PC-3 (cell line): ENCODE measurements around the gene PIGH. TPM values are rescaled to one million over a fixed set of nuclear protein-coding genes. Genes with fewer than 3 reads are reported as not detected.

Experiments
- ATAC-seq: fragments of 200-7000 bp; cut with Tn5 transposase; 2 replicates; pipeline ENCODE4 v1.9.1; 2020; ENCODE audit warnings: mild to moderate bottlenecking, moderate library complexity
- BruUV-seq: library from RNA; stranded (reverse); fragments of 400-500 nt; replicated peaks from 2 replicates; lab custom pipeline; 2021; lab: Mats Ljungman, UMichigan
- CTCF ChIA-PET: fragments of 300-600 bp; sonication (Branson Sonifier 250); formaldehyde crosslinking; loops from one replicate; lab custom pipeline; 2022; ENCODE audit warnings: antibody characterized with exemption; lab: Charles Lee
- POLR2A ChIA-PET: fragments of 300-600 bp; sonication (Branson Sonifier 250); formaldehyde crosslinking; loops from one replicate; lab custom pipeline; 2022; ENCODE audit warnings: antibody characterized with exemption; ENCODE audit not compliant: unreplicated experiment; lab: Charles Lee
- DNase-seq: peaks from one replicate; pipeline ENCODE4 v3.0.0-alpha.2; 2015
- H2AFZ ChIP-seq: fragments of 300-600 bp; sonication (generic); 2 replicates; pipeline ENCODE4 v1.6.0; 2016; ENCODE audit warnings: antibody characterized with exemption, low read length
- H3F3A ChIP-seq: fragments of 300-600 bp; sonication (generic); one replicate; pipeline ENCODE4 v1.6.0; 2017; ENCODE audit warnings: antibody characterized with exemption, low read length, control low read depth, mild to moderate bottlenecking; ENCODE audit not compliant: unreplicated experiment
- H3K27ac ChIP-seq: fragments of 300-600 bp; sonication (generic); 2 replicates; pipeline ENCODE4 v1.5.1; 2016; ENCODE audit warnings: mild to moderate bottlenecking, low read length
- H3K27me3 ChIP-seq: fragments of 300-600 bp; sonication (generic); 2 replicates; pipeline ENCODE4 v1.6.1; 2016; ENCODE audit warnings: low read length, mixed read lengths
- H3K36me3 ChIP-seq: fragments of 300-600 bp; sonication (generic); 2 replicates; pipeline ENCODE4 v1.6.1; 2016; ENCODE audit warnings: low read depth, mixed run types, low read length, mixed read lengths
- H3K4me1 ChIP-seq: fragments of 300-600 bp; sonication (generic); 2 replicates; pipeline ENCODE4 v1.5.1; 2016; ENCODE audit warnings: low read length; ENCODE audit not compliant: insufficient read depth
- H3K4me2 ChIP-seq: fragments of 300-600 bp; sonication (generic); 2 replicates; pipeline ENCODE4 v1.6.0; 2016; ENCODE audit warnings: low read length
- H3K4me3 ChIP-seq: fragments of 300-600 bp; sonication (generic); 2 replicates; pipeline ENCODE4 v1.5.1; 2016; ENCODE audit warnings: mild to moderate bottlenecking, low read length, mixed read lengths
- H3K79me2 ChIP-seq: fragments of 300-600 bp; sonication (generic); 2 replicates; pipeline ENCODE4 v1.6.1; 2017; ENCODE audit warnings: low read length, mixed read lengths
- H3K9ac ChIP-seq: fragments of 300-600 bp; sonication (generic); 2 replicates; pipeline ENCODE4 v1.6.0; 2016; ENCODE audit warnings: mild to moderate bottlenecking, low read length
- H3K9me2 ChIP-seq: fragments of 300-600 bp; sonication (generic); replicated peaks from 2 replicates; pipeline ENCODE4 v1.6.1; 2016; ENCODE audit warnings: mixed run types, low read length, mixed read lengths
- H3K9me3 ChIP-seq: fragments of 300-600 bp; sonication (generic); 2 replicates; pipeline ENCODE4 v1.6.1; 2016; ENCODE audit warnings: low read length, mixed read lengths
- H4K20me1 ChIP-seq: fragments of 300-600 bp; sonication (generic); 2 replicates; pipeline ENCODE4 v1.6.1; 2016; ENCODE audit warnings: low read length, mixed read lengths
- CTCF ChIP-seq: fragments of 300-600 bp; sonication (generic); conservative IDR thresholded peaks from 2 replicates; pipeline ENCODE4 v1.5.1; 2017; ENCODE audit warnings: antibody characterized with exemption, low read depth, mild to moderate bottlenecking, low read length
- EZH2 ChIP-seq: fragments of 300-600 bp; sonication (generic); IDR thresholded peaks from one replicate; pipeline ENCODE4 v1.6.1; 2017; ENCODE audit warnings: antibody characterized with exemption, mild to moderate bottlenecking, low read length; ENCODE audit not compliant: unreplicated experiment
- EZH2phosphoT487 ChIP-seq: fragments of 300-600 bp; sonication (generic); IDR thresholded peaks from 2 replicates; pipeline ENCODE4 v1.6.1; 2018; ENCODE audit warnings: mild to moderate bottlenecking, antibody characterized with exemption, low read length, borderline replicate concordance
- intact Hi-C: fragments of 100-400 bp; cut with micrococcal nuclease; formaldehyde crosslinking; loops from 2 replicates; pipeline ENCODE4 v1.9.0; 2023
- total RNA-seq: library from RNA; depleted of rRNA; stranded (reverse); fragments of >200 nt; gene quantifications from 2 replicates; pipeline ENCODE4 v1.2.3, GENCODE V29; 2014

PIGH gene
- total RNA-seq, 1 experiment from 2014 or later: 66.4 TPM

GRCh38 chr14:67570453-67570852 is 29.6 kb downstream of the PIGH start:
- ChIA-PET CTCF (interaction anchor here (0.6 to 4.1 kb wide), 7 partner anchors 41 to 143 kb away, joined by 3 to 126 read pairs (median 8); partner anchors contain the start of gene RDH11), POLR2A (no interaction called here)
- TF ChIP-seq EZH2: no peak
- TF ChIP-seq CTCF: no peak
- TF ChIP-seq EZH2phosphoT487: no peak
- ATAC-seq (no peak), DNase-seq (no peak)
- H3K4me2 ChIP-seq: no peak overlapping the region
- H3K27ac ChIP-seq: no peak overlapping the region
- H3K27me3 ChIP-seq: no peaks in the 10 kb centered on the region
- no peaks in the 10 kb centered on the region for H3F3A ChIP-seq
- no peaks in the 10 kb centered on the region for H4K20me1 ChIP-seq
- H3K9me2 ChIP-seq: no peaks in the 10 kb centered on the region
- H3K79me2 ChIP-seq: no peaks in the 10 kb centered on the region
- intact Hi-C loops: no loop called here
- no peak overlapping the region for H3K9ac ChIP-seq
- H3K4me3 ChIP-seq: no peak overlapping the region
- H3K9me3 ChIP-seq: no peaks in the 10 kb centered on the region
- BruUV-seq: no TSS peak
- peaks cover 9% of the 10 kb centered on the region for H3K4me1 ChIP-seq
- no peaks in the 10 kb centered on the region for H3K36me3 ChIP-seq
- no peak overlapping the region for H2AFZ ChIP-seq

- H3K4me3 ChIP-seq: no peak overlapping the region
- DNase-seq (no peak), ATAC-seq (no peak)
- no peaks in the 10 kb centered on the region for H3F3A ChIP-seq
- no peaks in the 10 kb centered on the region for H3K79me2 ChIP-seq
- ChIA-PET CTCF (interaction anchor here (3.3 to 4.1 kb wide), 2 partner anchors 42 to 142 kb away, joined by 55 to 126 read pairs; no protein-coding TSS in a partner anchor), POLR2A (no interaction called here)
- no peak overlapping the region for H3K9ac ChIP-seq
- H3K9me2 ChIP-seq: no peaks in the 10 kb centered on the region
- no peaks in the 10 kb centered on the region for H4K20me1 ChIP-seq
- H3K9me3 ChIP-seq: no peaks in the 10 kb centered on the region
- no TSS peak for BruUV-seq
- intact Hi-C loops: no loop called here
- H3K27ac ChIP-seq: no peak overlapping the region
- peaks cover 9% of the 10 kb centered on the region for H3K4me1 ChIP-seq
- H2AFZ ChIP-seq: no peak overlapping the region
- H3K4me2 ChIP-seq: no peak overlapping the region
- H3K27me3 ChIP-seq: no peaks in the 10 kb centered on the region
- no peak for TF ChIP-seq CTCF
- no peak for TF ChIP-seq EZH2phosphoT487
- TF ChIP-seq EZH2: no peak
- no peaks in the 10 kb centered on the region for H3K36me3 ChIP-seq
Observed at GRCh38 chr14:67569651-67570290, 30.3 kb downstream of the PIGH start.

DNA sequence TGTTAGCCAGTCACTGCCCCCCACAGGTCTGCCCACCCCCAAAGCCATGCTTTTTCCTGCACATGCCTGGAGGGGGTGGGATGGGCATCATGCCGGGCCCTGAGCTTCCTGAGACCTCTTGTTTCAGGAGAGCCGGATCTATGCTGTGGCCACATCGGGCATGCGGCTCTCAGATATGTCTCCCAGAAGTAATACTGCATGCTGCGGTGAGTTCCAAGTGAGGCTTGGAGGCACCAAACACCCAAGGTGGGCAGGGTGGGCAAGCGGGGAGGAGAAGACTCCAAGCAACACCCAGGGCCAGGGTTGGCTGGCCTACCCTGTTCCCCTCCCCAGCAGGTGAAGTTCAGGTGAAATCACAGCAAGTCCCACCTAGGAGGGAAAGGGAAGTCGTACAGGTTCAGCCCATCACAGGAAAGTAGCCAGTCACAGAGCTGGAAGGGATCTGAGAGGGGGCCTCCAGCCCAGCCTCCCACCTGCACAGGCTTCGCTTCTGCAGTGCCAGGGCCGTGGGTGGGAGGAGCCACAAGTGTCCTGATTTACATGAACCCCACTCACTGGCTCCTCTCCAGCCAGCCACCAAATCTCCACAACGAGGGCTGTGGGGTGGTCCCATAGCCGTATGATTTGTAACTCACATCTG is 30.9 kb downstream of the PIGH start:
- H3K27ac ChIP-seq: no peak overlapping the region
- intact Hi-C loops: no loop called here
- DNase-seq (no peak), ATAC-seq (no peak)
- no peaks in the 10 kb centered on the region for H3K36me3 ChIP-seq
- H4K20me1 ChIP-seq: no peaks in the 10 kb centered on the region
- no peak overlapping the region for H3K9ac ChIP-seq
- no peak overlapping the region for H3K4me3 ChIP-seq
- no peaks in the 10 kb centered on the region for H3K27me3 ChIP-seq
- CTCF ChIA-PET: interaction anchor here (3.3 to 4.1 kb wide), 2 partner anchors 42 to 141 kb away, joined by 55 to 126 read pairs; no protein-coding TSS in a partner anchor
- no peaks in the 10 kb centered on the region for H3F3A ChIP-seq
- no peak overlapping the region for H2AFZ ChIP-seq
- BruUV-seq: no TSS peak
- no peaks in the 10 kb centered on the region for H3K9me3 ChIP-seq
- H3K79me2 ChIP-seq: no peaks in the 10 kb centered on the region
- no peaks in the 10 kb centered on the region for H3K9me2 ChIP-seq
- TF ChIP-seq CTCF (no peak), EZH2 (no peak), EZH2phosphoT487 (no peak)
- POLR2A ChIA-PET: no interaction called here
- H3K4me1 ChIP-seq: peaks cover 9% of the 10 kb centered on the region
- no peak overlapping the region for H3K4me2 ChIP-seq
